ENCODE data around the gene FOXD1.
"Not testable (repeated sequence)": the region's sequence is repeated elsewhere in the genome, so short reads cannot be mapped to it uniquely, and the experiment has no call there.

FOXD1 gene

DNA sequence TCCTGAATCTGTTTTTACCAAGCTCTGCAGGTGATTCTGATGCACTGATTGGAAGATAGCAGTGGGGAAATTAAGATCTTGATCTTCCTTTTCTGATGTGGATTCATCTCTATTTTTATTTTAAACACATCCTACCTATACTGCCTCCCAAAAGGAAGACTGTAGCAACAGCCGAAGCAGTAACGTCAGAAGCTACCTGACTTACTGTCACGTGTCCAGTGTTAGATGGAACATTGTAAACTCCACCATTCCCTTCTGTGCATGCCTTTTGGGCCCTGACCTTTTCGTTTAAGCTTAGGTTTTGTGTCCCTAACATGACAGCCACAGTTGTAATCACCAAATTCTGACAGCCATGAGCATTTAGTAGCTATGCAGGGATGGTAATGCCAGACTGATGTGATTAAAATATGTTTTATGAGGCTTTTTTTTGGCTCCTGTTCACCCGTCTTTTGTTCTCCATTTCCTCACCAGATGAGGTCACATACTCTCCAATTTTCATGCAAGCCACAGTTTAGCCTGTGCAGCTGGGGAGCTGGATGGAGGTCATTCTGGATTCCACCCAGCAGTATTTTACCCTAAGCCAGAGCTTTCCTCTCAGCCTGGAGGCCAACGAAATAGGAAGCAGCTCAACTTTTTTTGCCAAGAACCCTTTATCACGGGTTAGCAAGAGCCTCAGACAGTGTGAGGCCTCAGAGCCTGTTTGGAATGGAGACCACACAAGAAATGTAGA, 15.6 kb upstream of the FOXD1 start:
- H3K27ac ChIP-seq: no peak overlapping the region
- no peak for TF ChIP-seq ZFX (IDR thresholded peaks at IDR 0.05; ENCODE audit: borderline replicate concordance)
- TF ChIP-seq, protein P1, sequence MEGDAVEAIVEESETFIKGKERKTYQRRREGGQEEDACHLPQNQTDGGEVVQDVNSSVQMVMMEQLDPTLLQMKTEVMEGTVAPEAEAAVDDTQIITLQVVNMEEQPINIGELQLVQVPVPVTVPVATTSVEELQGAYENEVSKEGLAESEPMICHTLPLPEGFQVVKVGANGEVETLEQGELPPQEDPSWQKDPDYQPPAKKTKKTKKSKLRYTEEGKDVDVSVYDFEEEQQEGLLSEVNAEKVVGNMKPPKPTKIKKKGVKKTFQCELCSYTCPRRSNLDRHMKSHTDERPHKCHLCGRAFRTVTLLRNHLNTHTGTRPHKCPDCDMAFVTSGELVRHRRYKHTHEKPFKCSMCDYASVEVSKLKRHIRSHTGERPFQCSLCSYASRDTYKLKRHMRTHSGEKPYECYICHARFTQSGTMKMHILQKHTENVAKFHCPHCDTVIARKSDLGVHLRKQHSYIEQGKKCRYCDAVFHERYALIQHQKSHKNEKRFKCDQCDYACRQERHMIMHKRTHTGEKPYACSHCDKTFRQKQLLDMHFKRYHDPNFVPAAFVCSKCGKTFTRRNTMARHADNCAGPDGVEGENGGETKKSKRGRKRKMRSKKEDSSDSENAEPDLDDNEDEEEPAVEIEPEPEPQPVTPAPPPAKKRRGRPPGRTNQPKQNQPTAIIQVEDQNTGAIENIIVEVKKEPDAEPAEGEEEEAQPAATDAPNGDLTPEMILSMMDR (IDR thresholded peaks at IDR 0.05): no peak

DNA sequence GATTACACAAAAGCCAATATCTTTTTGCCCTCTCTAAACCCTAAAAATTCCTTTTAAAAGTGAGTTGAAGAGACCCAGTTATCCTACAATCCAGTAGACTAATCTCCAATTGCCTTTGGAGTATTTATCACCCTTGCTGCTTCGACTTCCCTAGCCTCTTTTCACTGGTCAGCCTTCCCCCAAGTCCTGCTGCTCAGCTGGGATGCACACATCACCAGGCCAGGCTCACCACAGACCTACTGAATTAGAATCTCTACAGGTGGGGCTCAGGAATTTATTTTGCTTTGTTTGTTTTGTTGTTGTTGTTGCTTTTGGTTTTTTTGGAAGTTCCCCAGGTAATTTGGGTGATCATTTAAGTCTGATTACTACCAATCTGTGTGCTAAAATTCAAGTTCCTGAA, 11.6 kb upstream of the FOXD1 start:
- TF ChIP-seq, protein P1 (IDR thresholded peaks at IDR 0.05): no peak
- TF ChIP-seq ZFX (IDR thresholded peaks at IDR 0.05; ENCODE audit: borderline replicate concordance): no peak
- no peak overlapping the region for H3K27ac ChIP-seq

DNA sequence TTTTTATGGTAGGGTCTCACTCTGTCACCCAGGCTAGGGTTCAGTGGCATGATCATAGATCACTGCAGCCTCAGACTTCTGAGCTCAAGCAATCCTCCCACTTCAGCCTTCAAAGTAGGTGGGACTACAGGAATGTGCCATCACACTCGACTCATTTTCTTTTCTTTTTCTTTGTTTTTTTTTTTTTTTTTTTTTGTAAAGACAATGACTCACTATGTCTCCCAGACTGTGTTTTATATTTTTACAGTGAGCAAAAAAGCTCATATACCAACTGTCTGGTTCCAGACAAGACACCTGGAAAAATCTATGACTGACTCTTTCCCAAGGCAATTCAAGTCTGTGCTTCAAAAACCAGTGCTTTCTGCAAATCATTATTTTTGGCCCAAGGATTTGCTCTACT, 10.8 kb upstream of the FOXD1 start:
- no peak overlapping the region for H3K27ac ChIP-seq
- TF ChIP-seq ZFX (IDR thresholded peaks at IDR 0.05; ENCODE audit: borderline replicate concordance): no peak
- TF ChIP-seq, protein P1 (IDR thresholded peaks at IDR 0.05): no peak

DNA sequence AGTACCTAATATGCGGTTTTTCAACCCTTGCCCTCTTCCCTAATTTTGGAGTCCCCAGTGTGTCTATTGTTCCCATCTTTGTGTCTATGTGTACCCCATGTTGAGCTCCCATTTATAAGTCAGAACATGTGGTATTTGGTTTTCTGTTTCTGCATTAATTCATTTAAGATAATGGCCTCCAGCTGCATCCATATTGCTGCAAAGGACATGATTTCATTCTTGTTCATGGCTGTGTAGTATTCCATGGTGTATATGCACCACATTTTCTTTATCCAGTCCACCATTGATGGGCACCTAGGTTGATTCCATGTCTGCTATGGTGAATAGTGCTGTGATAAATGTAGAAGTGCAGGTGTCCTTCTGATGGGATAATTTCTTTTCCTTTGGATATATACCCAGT, 7.9 kb upstream of the FOXD1 start:
- H3K27ac ChIP-seq: not testable (repeated sequence)

DNA sequence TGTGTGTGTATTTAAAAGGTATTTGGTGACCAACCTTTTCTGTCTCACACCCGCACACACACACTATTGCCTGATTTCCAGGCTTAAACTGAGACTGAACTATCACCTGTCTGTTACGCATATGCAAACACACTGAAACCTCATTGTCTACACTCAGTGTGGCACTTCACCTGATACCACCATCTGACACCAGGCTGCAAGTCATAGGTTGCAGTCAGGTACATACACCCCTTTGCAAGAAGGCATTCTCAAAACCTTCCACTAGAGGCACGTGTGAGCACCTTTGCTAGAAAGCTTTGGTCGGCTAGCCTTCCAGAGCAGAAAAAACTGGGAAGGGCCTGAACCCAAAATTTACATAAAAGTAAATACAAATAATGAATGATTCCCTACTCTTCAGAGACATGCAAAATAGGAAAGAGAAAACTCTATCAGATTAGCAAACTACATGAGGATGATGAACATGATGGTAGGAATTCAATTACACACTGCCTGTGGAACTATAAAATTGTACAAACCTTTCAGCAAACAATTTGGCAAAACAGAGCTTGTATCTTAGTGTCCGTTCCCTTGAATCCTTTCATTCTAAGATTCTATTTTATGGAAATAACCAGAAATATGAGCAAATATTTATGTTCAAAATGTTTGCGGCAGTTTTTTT, 5.9 kb upstream of the FOXD1 start:
- TF ChIP-seq ZFX (IDR thresholded peaks at IDR 0.05; ENCODE audit: borderline replicate concordance): no peak
- TF ChIP-seq, protein P1 (IDR thresholded peaks at IDR 0.05): peak; percentile 93

DNA sequence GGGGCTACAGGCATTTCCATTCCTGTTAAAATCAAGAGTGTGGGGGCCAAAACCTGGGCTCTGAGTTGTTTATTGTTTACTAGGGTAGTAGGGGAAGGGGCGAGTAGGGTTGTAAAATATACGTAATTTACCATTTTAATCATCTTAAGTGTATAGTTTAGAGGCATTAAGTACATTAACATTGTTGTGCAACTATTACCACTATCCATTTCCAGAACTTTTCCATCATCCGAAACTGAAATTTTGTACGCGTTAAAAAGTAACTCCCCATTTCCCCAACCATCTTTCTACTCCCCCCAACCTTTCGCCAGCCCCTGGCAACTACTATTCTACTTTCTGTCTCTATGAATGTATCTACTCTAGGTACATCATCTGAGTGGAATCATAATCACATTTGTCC, 3.6 kb upstream of the FOXD1 start:
- no peak overlapping the region for H3K27ac ChIP-seq
- TF ChIP-seq, protein P1 (IDR thresholded peaks at IDR 0.05): no peak
- TF ChIP-seq ZFX (IDR thresholded peaks at IDR 0.05; ENCODE audit: borderline replicate concordance): no peak

More for the DNA sequence above, 5.9 kb upstream of the FOXD1 start:
- H3K27ac ChIP-seq: no peak overlapping the region

DNA sequence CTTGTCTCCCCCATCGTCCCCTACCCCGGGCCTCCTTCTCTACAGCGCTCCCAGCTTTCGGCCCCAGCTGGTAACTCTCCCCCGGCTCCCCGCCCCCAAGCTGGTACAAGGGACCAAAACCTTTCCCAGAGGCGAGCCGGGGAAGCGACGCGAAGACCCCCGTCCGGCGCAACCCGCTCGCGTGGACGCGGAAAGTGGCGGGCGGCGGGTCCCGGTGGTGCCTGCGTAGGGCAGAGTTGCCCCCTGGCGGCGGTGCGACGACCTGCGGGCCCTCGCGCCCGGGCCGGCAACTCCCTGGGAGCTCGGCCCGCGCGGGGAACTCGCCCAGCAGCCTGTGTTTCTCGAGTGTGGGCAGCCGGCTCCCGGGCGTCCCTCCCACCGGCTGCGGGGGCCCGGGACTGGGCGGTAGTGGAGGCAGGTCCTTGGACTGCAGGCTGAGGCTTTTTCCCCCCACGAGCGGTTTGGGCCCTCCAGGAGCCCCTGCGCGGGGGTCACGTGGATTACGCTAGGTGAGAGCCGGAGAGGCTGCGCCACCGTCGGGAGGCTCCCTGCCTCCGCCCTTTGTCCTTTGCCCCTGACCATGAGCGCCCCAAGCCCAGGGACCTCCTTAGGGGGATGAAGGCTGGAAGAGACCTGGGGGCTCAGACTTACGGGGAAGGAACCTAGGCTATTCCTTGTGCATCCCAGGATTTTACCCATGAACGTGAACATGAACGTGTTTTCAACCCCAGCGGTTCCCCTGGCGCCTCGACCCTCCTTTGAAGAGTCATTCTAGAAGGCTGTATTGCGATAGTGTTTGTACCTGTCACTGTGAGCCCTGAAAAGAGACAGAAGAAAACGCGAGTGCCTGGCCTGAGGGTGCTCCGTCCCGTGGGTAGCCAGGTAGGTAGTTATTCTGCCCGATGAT, 2.9 kb upstream of the FOXD1 start:
- H3K27ac ChIP-seq: peak overlapping the region; percentile 35; the same call in 1 of the 2 replicates
- no peak for TF ChIP-seq ZFX (IDR thresholded peaks at IDR 0.05; ENCODE audit: borderline replicate concordance)
- TF ChIP-seq, protein P1 (IDR thresholded peaks at IDR 0.05): peak; percentile 96
